SK-N-SH (cell line): ENCODE data around the gene LNP1. TPM values are rescaled to one million over a fixed set of nuclear protein-coding genes. Genes with fewer than 3 reads are reported as not detected.
"Not testable (repeated sequence)": the region's sequence is repeated elsewhere in the genome, so short reads cannot be mapped to it uniquely, and the experiment has no call there.

Experiments
- CTCF ChIA-PET: fragments of 300-600, 350-600 bp; formaldehyde crosslinking; extraction: SDS; loops from one replicate; lab custom pipeline; 2021; lab: Yijun Ruan, JAX
- POLR2A ChIA-PET: fragments of 350-600 bp; sonication (Branson Sonifier 250); formaldehyde crosslinking; extraction: SDS; loops from one replicate; lab custom pipeline; 2020; ENCODE audit warnings: antibody characterized with exemption, inconsistent platforms; lab: Yijun Ruan, JAX
- DNase-seq: peaks from one replicate; pipeline ENCODE4 v3.0.0; 2012
- H2AFZ ChIP-seq: fragments of 200-600 bp; sonication (generic); 2 replicates; pipeline ENCODE4 v1.8.1; 2016; ENCODE audit warnings: antibody characterized with exemption, mild to moderate bottlenecking, low read depth
- H3F3A ChIP-seq: fragments of 200-600 bp; sonication (generic); replicated peaks from 2 replicates; pipeline ENCODE3; 2016; ENCODE audit warnings: antibody characterized with exemption, mild to moderate bottlenecking; ENCODE audit not compliant: insufficient read depth
- H3K27ac ChIP-seq, 2 experiments: fragments of 200-500 bp in 1 of 2; fragments of 200-600 bp in 1 of 2; sonication (Bioruptor generic) in 1 of 2; sonication (generic), shearing (Covaris generic) in 1 of 2; 2 replicates each; pipeline versions ENCODE4 v1.5.1 to v1.6.1; 2014 to 2016; ENCODE audit warnings: low read depth in 2 of 2, inconsistent platforms in 1 of 2, low read length in 1 of 2, mild to moderate bottlenecking in 1 of 2, mixed read lengths in 1 of 2
- H3K27me3 ChIP-seq: fragments of 200-600 bp; sonication (generic), shearing (Covaris generic); 2 replicates; pipeline ENCODE4 v1.6.1; 2016; ENCODE audit warnings: mixed run types; ENCODE audit not compliant: insufficient read depth
- H3K36me3 ChIP-seq, 2 experiments: fragments of 200-500 bp in 1 of 2; fragments of 200-600 bp in 1 of 2; sonication (Bioruptor generic) in 1 of 2; sonication (generic) in 1 of 2; replicated peaks in 1 of 2; 2 replicates each; pipeline versions ENCODE3 to v1.5.1; 2014 to 2016; ENCODE audit warnings: low read length in 1 of 2, mild to moderate bottlenecking in 1 of 2; ENCODE audit not compliant: insufficient read depth in 2 of 2, control insufficient read depth in 1 of 2
- H3K4me1 ChIP-seq, 2 experiments: fragments of 200-500 bp in 1 of 2; fragments of 200-600 bp in 1 of 2; sonication (Bioruptor generic) in 1 of 2; sonication (generic), shearing (Covaris generic) in 1 of 2; 2 replicates each; pipeline versions ENCODE4 v1.5.1 to v1.6.1; 2014 to 2016; ENCODE audit warnings: low read depth in 1 of 2, low read length in 1 of 2, mixed run types in 1 of 2; ENCODE audit not compliant: insufficient read depth in 2 of 2, control insufficient read depth in 1 of 2
- H3K4me2 ChIP-seq: fragments of 200-600 bp; sonication (generic), shearing (Covaris generic); 2 replicates; pipeline ENCODE4 v1.6.1; 2017; ENCODE audit warnings: mixed run types
- H3K4me3 ChIP-seq, 2 experiments: fragments of 200-500 bp in 1 of 2; fragments of 200-600 bp in 1 of 2; sonication (Bioruptor generic) in 1 of 2; sonication (generic), shearing (Covaris generic) in 1 of 2; 2 replicates each; pipeline versions ENCODE4 v1.5.1 to v1.8.1; 2014 to 2016; ENCODE audit warnings: low read depth in 2 of 2, inconsistent platforms in 1 of 2, low read length in 1 of 2, mild to moderate bottlenecking in 1 of 2, mixed read lengths in 1 of 2, moderate library complexity in 1 of 2
- H3K79me2 ChIP-seq: fragments of 200-600 bp; sonication (generic); 2 replicates; pipeline ENCODE4 v1.8.1; 2017; ENCODE audit warnings: mild to moderate bottlenecking; ENCODE audit not compliant: insufficient read depth
- H3K9ac ChIP-seq: fragments of 200-600 bp; sonication (generic); 2 replicates; pipeline ENCODE4 v1.6.1; 2017; ENCODE audit warnings: mixed run types
- H3K9me2 ChIP-seq: fragments of 200-600 bp; sonication (generic); 2 replicates; pipeline ENCODE4 v1.6.1; 2017; ENCODE audit warnings: mixed run types
- H3K9me3 ChIP-seq: fragments of 200-600 bp; sonication (generic); 2 replicates; pipeline ENCODE4 v1.6.1; 2017; ENCODE audit warnings: mixed run types, mild to moderate bottlenecking, moderate library complexity
- H4K20me1 ChIP-seq: fragments of 200-600 bp; sonication (generic); 2 replicates; pipeline ENCODE4 v1.6.1; 2017; ENCODE audit warnings: mild to moderate bottlenecking, mixed run types; ENCODE audit not compliant: insufficient read depth
- CHD2 ChIP-seq: fragments of 150-350 bp; IDR thresholded peaks from 2 replicates; pipeline ENCODE4 v1.6.1; 2018; ENCODE audit warnings: low read length; ENCODE audit not compliant: partially characterized antibody
- EZH2phosphoT487 ChIP-seq: fragments of 200-600 bp; sonication (generic); IDR thresholded peaks from 2 replicates; pipeline ENCODE4 v1.6.1; 2017; ENCODE audit warnings: low read depth, mixed run types, mild to moderate bottlenecking, antibody characterized with exemption, moderate library complexity, borderline replicate concordance
- FOXM1 ChIP-seq: IDR thresholded peaks from 2 replicates; pipeline ENCODE4 v1.4.0; 2012; ENCODE audit warnings: low read depth, mild to moderate bottlenecking
- GABPA ChIP-seq: IDR thresholded peaks from 2 replicates; pipeline ENCODE4 v1.4.0; 2012; ENCODE audit warnings: low read depth, mild to moderate bottlenecking
- GATA2 ChIP-seq: sonication (generic); formaldehyde crosslinking; IDR thresholded peaks from 2 replicates; pipeline ENCODE4 v1.5.0; 2020; ENCODE audit warnings: mild to moderate bottlenecking, missing genetic modification reagents
- IRF3 ChIP-seq: fragments of 150-350 bp; IDR thresholded peaks from 2 replicates; pipeline ENCODE4 v1.6.1; 2016; ENCODE audit warnings: mild to moderate bottlenecking, low read depth, low read length
- JUND ChIP-seq: IDR thresholded peaks from 2 replicates; pipeline ENCODE4 v1.4.0; 2012
- MXI1 ChIP-seq: IDR thresholded peaks from 2 replicates; pipeline ENCODE4 v1.6.1; 2012; ENCODE audit warnings: mild to moderate bottlenecking, low read depth, low read length, improper control_type of control experiment
- NFIC ChIP-seq: IDR thresholded peaks from 2 replicates; pipeline ENCODE4 v1.4.0; 2012; ENCODE audit warnings: borderline replicate concordance
- POLR2AphosphoS5 ChIP-seq: IDR thresholded peaks from 2 replicates; pipeline ENCODE4 v1.6.1; 2012; ENCODE audit warnings: low read depth, low read length
- RCOR1 ChIP-seq: fragments of 150-350 bp; IDR thresholded peaks from 2 replicates; pipeline ENCODE4 v1.6.1; 2017; ENCODE audit warnings: antibody characterized with exemption, low read length
- RXRA ChIP-seq: IDR thresholded peaks from 2 replicates; pipeline ENCODE4 v1.4.0; 2012; ENCODE audit warnings: low read depth, mild to moderate bottlenecking, borderline replicate concordance
- TCF12 ChIP-seq: IDR thresholded peaks from 2 replicates; pipeline ENCODE4 v1.4.0; 2012
- TEAD4 ChIP-seq: IDR thresholded peaks from 2 replicates; pipeline ENCODE4 v1.4.0; 2012; ENCODE audit warnings: mild to moderate bottlenecking, borderline replicate concordance; ENCODE audit not compliant: insufficient read depth
- USF1 ChIP-seq: IDR thresholded peaks from 2 replicates; pipeline ENCODE4 v1.4.0; 2012; ENCODE audit warnings: low read depth, borderline replicate concordance
- WGBS: methylation state at CpG from one replicate; pipeline ENCODE4 v1.1.6; 2017; ENCODE audit warnings: low lambda C conversion rate; 5-methylcytosine and 5-hydroxymethylcytosine counted together
- polyA plus RNA-seq, 3 experiments: library from polyadenylated mRNA; depleted of rRNA; stranded (reverse); fragments of >200 nt; gene quantifications; 2 replicates each; pipeline ENCODE4 v1.2.3, GENCODE V29; 2012
- TF ChIP-seq, protein P1 (sequence below): fragments of 150-350 bp; IDR thresholded peaks from 2 replicates; pipeline ENCODE4 v1.6.1; 2017; ENCODE audit warnings: antibody characterized with exemption, low read length, low read depth, borderline replicate concordance
- TF ChIP-seq, protein P2 (sequence below): fragments of 200-600 bp; sonication (generic); IDR thresholded peaks from 2 replicates; pipeline ENCODE4 v1.6.1; 2017; ENCODE audit warnings: antibody characterized with exemption, mild to moderate bottlenecking, moderate library complexity

The LNP1 gene
- polyA plus RNA-seq, 1 of the 3 experiments (the other 2 are of a cell fraction), result 2.3 TPM

DNA sequence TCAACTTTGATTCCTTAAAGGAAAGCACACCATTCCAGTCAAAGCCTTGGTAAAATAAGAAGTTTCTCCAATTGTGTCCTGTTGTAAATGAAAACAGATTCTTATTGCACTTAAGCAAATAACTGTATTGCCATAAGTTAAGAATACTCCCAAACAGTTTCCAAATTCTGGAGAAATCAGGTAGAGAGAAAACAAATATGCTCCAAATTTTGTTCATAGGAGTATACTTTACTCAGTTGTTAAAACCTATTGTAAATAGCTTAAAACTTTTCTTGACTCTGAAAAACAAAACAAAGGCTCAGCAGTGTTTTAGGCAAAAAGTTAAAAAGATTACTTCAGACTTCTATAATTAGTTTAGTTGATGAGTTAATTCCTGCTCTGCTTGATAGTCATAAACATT is 42.4 kb downstream of the LNP1 start:
- Histone ChIP-seq H4K20me1 (no peaks in the 10 kb centered on the region), H3K9me3 (peaks cover 19% of the 10 kb centered on the region; the same call in 1 of the 2 replicates), H3K9ac (no peak overlapping the region), H3K27ac (no peak overlapping the region), H2AFZ (no peak overlapping the region), H3K36me3 (no peaks in the 10 kb centered on the region), H3F3A (no peaks in the 10 kb centered on the region), H3K9me2 (no peaks in the 10 kb centered on the region), H3K4me3 (no peak overlapping the region), H3K79me2 (no peaks in the 10 kb centered on the region), H3K27me3 (no peaks in the 10 kb centered on the region), H3K4me2 (no peak overlapping the region), H3K4me1 (no peaks in the 10 kb centered on the region)
- no peak for TF ChIP-seq RCOR1
- no peak for TF ChIP-seq RXRA
- no peak for TF ChIP-seq GABPA
- no peak for TF ChIP-seq TEAD4
- TF ChIP-seq, protein P1, sequence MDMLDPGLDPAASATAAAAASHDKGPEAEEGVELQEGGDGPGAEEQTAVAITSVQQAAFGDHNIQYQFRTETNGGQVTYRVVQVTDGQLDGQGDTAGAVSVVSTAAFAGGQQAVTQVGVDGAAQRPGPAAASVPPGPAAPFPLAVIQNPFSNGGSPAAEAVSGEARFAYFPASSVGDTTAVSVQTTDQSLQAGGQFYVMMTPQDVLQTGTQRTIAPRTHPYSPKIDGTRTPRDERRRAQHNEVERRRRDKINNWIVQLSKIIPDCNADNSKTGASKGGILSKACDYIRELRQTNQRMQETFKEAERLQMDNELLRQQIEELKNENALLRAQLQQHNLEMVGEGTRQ, result no peak
- TF ChIP-seq POLR2AphosphoS5, result no peak
- no peak for TF ChIP-seq NFIC
- TF ChIP-seq, protein P2, sequence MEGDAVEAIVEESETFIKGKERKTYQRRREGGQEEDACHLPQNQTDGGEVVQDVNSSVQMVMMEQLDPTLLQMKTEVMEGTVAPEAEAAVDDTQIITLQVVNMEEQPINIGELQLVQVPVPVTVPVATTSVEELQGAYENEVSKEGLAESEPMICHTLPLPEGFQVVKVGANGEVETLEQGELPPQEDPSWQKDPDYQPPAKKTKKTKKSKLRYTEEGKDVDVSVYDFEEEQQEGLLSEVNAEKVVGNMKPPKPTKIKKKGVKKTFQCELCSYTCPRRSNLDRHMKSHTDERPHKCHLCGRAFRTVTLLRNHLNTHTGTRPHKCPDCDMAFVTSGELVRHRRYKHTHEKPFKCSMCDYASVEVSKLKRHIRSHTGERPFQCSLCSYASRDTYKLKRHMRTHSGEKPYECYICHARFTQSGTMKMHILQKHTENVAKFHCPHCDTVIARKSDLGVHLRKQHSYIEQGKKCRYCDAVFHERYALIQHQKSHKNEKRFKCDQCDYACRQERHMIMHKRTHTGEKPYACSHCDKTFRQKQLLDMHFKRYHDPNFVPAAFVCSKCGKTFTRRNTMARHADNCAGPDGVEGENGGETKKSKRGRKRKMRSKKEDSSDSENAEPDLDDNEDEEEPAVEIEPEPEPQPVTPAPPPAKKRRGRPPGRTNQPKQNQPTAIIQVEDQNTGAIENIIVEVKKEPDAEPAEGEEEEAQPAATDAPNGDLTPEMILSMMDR, result no peak
- no peak for TF ChIP-seq TCF12
- no peak for TF ChIP-seq GATA2
- ChIA-PET POLR2A (no interaction called here), CTCF (interaction anchor here (2.5 kb wide), 1 partner anchor 19 kb away, joined by 7 read pairs; no protein-coding TSS in a partner anchor)
- no peak for DNase-seq

DNA sequence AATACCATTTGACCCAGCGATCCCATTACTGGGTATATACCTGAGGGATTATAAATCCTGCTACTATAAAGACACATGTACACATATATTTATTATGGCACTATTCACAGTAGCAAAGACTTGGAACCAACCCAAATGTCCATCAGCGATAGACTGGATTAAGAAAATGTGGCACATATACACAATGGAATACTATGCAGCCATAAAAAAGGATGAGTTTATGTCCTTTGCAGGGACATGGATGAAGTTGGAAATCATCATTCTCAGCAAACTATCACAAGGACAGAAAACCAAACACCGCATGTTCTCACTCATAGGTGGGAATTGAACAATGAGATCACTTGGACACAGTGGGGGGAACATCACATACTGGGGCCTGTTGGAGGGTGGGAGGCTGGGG is 45.7 kb downstream of the LNP1 start:
- H3K4me3 ChIP-seq, H3K9ac ChIP-seq, H3K9me2 ChIP-seq, H4K20me1 ChIP-seq, H3K4me2 ChIP-seq, H3K79me2 ChIP-seq, H3K4me1 ChIP-seq, H2AFZ ChIP-seq, H3K27ac ChIP-seq, H3K36me3 ChIP-seq, H3K27me3 ChIP-seq, POLR2A ChIA-PET, H3F3A ChIP-seq, DNase-seq: not testable (repeated sequence)
- peaks cover 19% of the 10 kb centered on the region; the same call in 1 of the 2 replicates for H3K9me3 ChIP-seq
- CTCF ChIA-PET, result interaction anchor here (2.9 kb wide), 1 partner anchor 16 kb away, joined by 11 read pairs; no protein-coding TSS in a partner anchor
- 95% methylated on average over 3 of the region's 3 CpGs for WGBS

GRCh38 chr3:100448079-100448478 is 46.7 kb downstream of the LNP1 start:
- no peaks in the 10 kb centered on the region for H3K9me2 ChIP-seq
- H3K79me2 ChIP-seq, result no peaks in the 10 kb centered on the region
- H3K4me1 ChIP-seq, result no peaks in the 10 kb centered on the region
- no peak overlapping the region for H3K9ac ChIP-seq
- H3K27me3 ChIP-seq, result no peaks in the 10 kb centered on the region
- peaks cover 19% of the 10 kb centered on the region; the same call in 1 of the 2 replicates for H3K9me3 ChIP-seq
- H3K4me2 ChIP-seq, result no peak overlapping the region
- H3K36me3 ChIP-seq, result no peaks in the 10 kb centered on the region
- CTCF ChIA-PET, result interaction anchor here (0.9 to 2.9 kb wide), 3 partner anchors 15 to 23 kb away, joined by 3 to 11 read pairs (median 4); no protein-coding TSS in a partner anchor
- no peaks in the 10 kb centered on the region for H3F3A ChIP-seq
- no peak overlapping the region for H2AFZ ChIP-seq
- WGBS, result 74% methylated on average over 1 of the region's 1 CpG
- no peak overlapping the region for H3K4me3 ChIP-seq
- TF ChIP-seq EZH2phosphoT487 (no peak), TEAD4 (no peak), IRF3 (no peak), RCOR1 (no peak), USF1 (no peak), CHD2 (no peak), FOXM1 (no peak), MXI1 (no peak), GABPA (no peak), JUND (no peak)
- TF ChIP-seq, protein P1, result no peak
- TF ChIP-seq, all 33 proteins: peak for 0
- H3K27ac ChIP-seq, result no peak overlapping the region
- DNase-seq, result no peak
- POLR2A ChIA-PET, result no interaction called here
- H4K20me1 ChIP-seq, result no peaks in the 10 kb centered on the region
